Esophagus squamous epithelium (tissue), 5 donors: ENCODE measurements around the gene PKN2. TPM values are rescaled to one million over a fixed set of nuclear protein-coding genes. Genes with fewer than 3 reads are reported as not detected.

Experiments used
- DNase-seq: peaks from one replicate; lab custom pipeline; 2025; lab: John Stamatoyannopoulos, UW
- H3K27ac ChIP-seq, 4 donors: fragments of 200-600 bp; sonication (generic); one replicate each; pipeline ENCODE4 v1.5.1; 2016 to 2019; ENCODE audit warnings: mild to moderate bottlenecking in 1 of 4
- H3K27me3 ChIP-seq, 4 donors: fragments of 200-600 bp; sonication (generic); 1 replicate in 3 of 4; 2 replicates in 1 of 4; pipeline versions ENCODE4 v1.5.1 to v1.6.0; 2017 to 2021; ENCODE audit warnings: antibody characterized with exemption in 1 of 4
- H3K36me3 ChIP-seq, 3 donors: fragments of 200-600 bp; sonication (generic); one replicate each; pipeline ENCODE4 v1.5.1; 2016 to 2019
- H3K4me1 ChIP-seq, 3 donors: fragments of 200-600 bp; sonication (generic); one replicate each; pipeline ENCODE4 v1.5.1; 2017 to 2019
- H3K4me3 ChIP-seq, 4 donors: fragments of 200-600 bp; sonication (generic); 1 replicate in 3 of 4; 2 replicates in 1 of 4; pipeline ENCODE4 v1.5.1; 2016 to 2019; ENCODE audit warnings: mild to moderate bottlenecking in 2 of 4, moderate library complexity in 1 of 4
- H3K9me3 ChIP-seq, 3 donors: fragments of 200-600 bp; sonication (generic); one replicate each; pipeline ENCODE4 v1.5.1; 2016 to 2019
- POLR2A ChIP-seq, 4 donors: fragments of 450-650 bp; IDR thresholded peaks; one replicate each; pipeline ENCODE4 v1.6.1; 2017; ENCODE audit warnings: antibody characterized with exemption in 4 of 4, mild to moderate bottlenecking in 4 of 4, moderate library complexity in 3 of 4
- WGBS, 2 donors: methylation state at CpG; one replicate each; pipeline ENCODE4 v1.1.5; 2018; 5-methylcytosine and 5-hydroxymethylcytosine counted together
- intact Hi-C: fragments of 100-400 bp; cut with DNase I; formaldehyde crosslinking; loops from one replicate; pipeline ENCODE4 v1.15.0; 2022
- total RNA-seq, 4 donors: library from RNA; depleted of rRNA; stranded (reverse); fragments of >200 nt; gene quantifications; one replicate each; pipeline ENCODE4 v1.1.0, GENCODE V29; 2016
- TF ChIP-seq, protein P1 (sequence below), 6 experiments: fragments of 450-650 bp in 4 of 6; fragments of 200-600 bp in 2 of 6; sonication (generic) in 2 of 6; IDR thresholded peaks; one replicate each; pipeline ENCODE4 v1.5.1; 2016 to 2019; ENCODE audit warnings: antibody characterized with exemption in 6 of 6, mild to moderate bottlenecking in 4 of 6, moderate library complexity in 4 of 6
- donor health status: DM: yes; HTN: yes; CAD: no.

Gene PKN2
- total RNA-seq, 4 donors from 2014 or later = 26.1 to 54.0 (median 34.8) TPM

DNA sequence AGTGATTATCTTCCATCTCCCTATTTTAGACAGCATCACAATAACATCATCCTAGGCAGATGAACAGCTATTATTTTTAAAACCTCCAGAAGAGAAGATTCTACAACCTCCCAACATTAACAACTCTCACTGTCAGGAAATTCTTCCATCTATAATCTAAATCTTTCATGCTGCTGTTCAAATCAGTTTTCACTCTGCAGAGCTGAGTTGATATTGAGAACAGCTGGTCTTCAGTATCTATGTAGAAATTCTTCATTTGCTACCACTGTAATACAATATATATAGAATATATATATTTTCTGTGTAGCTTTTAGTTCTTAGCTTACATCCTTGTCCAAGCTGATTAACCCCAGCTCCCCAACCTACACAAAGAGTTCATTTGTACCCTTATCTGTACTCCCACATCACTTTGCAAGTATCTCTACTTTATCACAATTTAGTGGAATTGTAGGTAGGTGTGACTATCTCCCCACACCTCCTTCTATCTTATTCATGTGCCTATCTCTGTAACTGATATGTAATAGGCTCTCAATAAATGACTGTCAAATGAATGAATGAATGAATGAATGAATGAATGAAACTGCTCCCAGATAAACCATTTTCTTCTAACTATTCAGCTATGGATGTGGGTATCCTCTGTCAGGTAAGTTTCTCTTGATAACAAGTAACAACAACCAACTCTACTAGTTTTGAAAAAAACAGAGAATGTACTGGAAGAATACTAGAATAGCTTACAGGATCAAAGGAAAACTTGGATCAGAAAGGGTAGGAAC is 37.4 kb upstream of the PKN2 start:
- Histone ChIP-seq H3K27me3 (no peaks in the 10 kb centered on the region), H3K4me1 (no peaks in the 10 kb centered on the region), H3K9me3 (no peaks in the 10 kb centered on the region), H3K4me3 (no peak overlapping the region), H3K27ac (no peak overlapping the region), H3K36me3 (no peaks in the 10 kb centered on the region)
- no peak for TF ChIP-seq POLR2A (IDR thresholded peaks at IDR 0.05)
- TF ChIP-seq, protein P1, sequence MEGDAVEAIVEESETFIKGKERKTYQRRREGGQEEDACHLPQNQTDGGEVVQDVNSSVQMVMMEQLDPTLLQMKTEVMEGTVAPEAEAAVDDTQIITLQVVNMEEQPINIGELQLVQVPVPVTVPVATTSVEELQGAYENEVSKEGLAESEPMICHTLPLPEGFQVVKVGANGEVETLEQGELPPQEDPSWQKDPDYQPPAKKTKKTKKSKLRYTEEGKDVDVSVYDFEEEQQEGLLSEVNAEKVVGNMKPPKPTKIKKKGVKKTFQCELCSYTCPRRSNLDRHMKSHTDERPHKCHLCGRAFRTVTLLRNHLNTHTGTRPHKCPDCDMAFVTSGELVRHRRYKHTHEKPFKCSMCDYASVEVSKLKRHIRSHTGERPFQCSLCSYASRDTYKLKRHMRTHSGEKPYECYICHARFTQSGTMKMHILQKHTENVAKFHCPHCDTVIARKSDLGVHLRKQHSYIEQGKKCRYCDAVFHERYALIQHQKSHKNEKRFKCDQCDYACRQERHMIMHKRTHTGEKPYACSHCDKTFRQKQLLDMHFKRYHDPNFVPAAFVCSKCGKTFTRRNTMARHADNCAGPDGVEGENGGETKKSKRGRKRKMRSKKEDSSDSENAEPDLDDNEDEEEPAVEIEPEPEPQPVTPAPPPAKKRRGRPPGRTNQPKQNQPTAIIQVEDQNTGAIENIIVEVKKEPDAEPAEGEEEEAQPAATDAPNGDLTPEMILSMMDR (IDR thresholded peaks at IDR 0.05) = no peak
- intact Hi-C loops = no loop called here
- DNase-seq = no peak

DNA sequence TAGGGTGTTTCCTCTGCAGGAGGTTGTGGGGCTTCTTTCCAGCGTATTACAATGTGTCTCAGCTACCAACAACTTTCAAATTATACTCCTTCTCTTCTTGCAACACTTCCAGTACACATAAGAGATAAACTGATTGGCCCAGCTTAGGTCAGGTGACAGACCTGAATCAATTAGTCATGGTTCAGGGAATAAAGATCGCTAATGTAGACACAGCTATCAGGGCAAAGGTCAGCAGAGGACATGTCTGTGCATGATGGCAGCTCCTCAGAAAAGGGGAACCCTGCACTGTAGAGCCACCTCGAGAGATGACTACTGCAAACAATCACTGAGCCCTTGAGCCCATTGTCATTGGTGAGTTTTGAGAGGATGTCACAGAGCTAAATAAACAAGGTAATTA is 36.8 kb upstream of the PKN2 start:
- no peaks in the 10 kb centered on the region for H3K4me1 ChIP-seq
- no peaks in the 10 kb centered on the region for H3K9me3 ChIP-seq
- no peaks in the 10 kb centered on the region for H3K27me3 ChIP-seq
- intact Hi-C loops = no loop called here
- TF ChIP-seq POLR2A (IDR thresholded peaks at IDR 0.05) = no peak
- TF ChIP-seq, protein P1 (IDR thresholded peaks at IDR 0.05) = no peak
- no peak overlapping the region for H3K4me3 ChIP-seq
- no peak for DNase-seq
- no peak overlapping the region for H3K27ac ChIP-seq
- WGBS, 2 donors = 34 to 36% methylated on average over 3 of the region's 3 CpGs
- H3K36me3 ChIP-seq = no peaks in the 10 kb centered on the region

- intact Hi-C loops = no loop called here
- no peaks in the 10 kb centered on the region for H3K27me3 ChIP-seq
- no peaks in the 10 kb centered on the region for H3K4me1 ChIP-seq
These were observed 36.2 kb upstream of the PKN2 start for GRCh38 chr1:88647749-88648415.

GRCh38 chr1:88648706-88649105 is 35.4 kb upstream of the PKN2 start:
- Histone ChIP-seq H3K9me3 (no peaks in the 10 kb centered on the region), H3K4me1 (no peaks in the 10 kb centered on the region), H3K36me3 (no peaks in the 10 kb centered on the region), H3K27ac (no peak overlapping the region), H3K27me3 (no peaks in the 10 kb centered on the region), H3K4me3 (no peak overlapping the region)
- DNase-seq = no peak
- TF ChIP-seq, protein P1 (IDR thresholded peaks at IDR 0.05) = no peak
- TF ChIP-seq POLR2A (IDR thresholded peaks at IDR 0.05) = no peak
- intact Hi-C loops = no loop called here
- 67 to 73% methylated on average over 2 of the region's 2 CpGs for WGBS, 2 donors

More at GRCh38 chr1:88647749-88648415, 36.2 kb upstream of the PKN2 start:
- WGBS, 2 donors = 57 to 65% methylated on average over 6 of the region's 6 CpGs
- Histone ChIP-seq H3K4me3 (no peak overlapping the region), H3K36me3 (no peaks in the 10 kb centered on the region), H3K27ac (no peak overlapping the region), H3K9me3 (no peaks in the 10 kb centered on the region)
- no peak for TF ChIP-seq POLR2A (IDR thresholded peaks at IDR 0.05)
- TF ChIP-seq, protein P1 (IDR thresholded peaks at IDR 0.05) = no peak
- DNase-seq = no peak

- Histone ChIP-seq H3K9me3 (no peaks in the 10 kb centered on the region), H3K4me1 (no peaks in the 10 kb centered on the region), H3K27me3 (no peaks in the 10 kb centered on the region), H3K36me3 (no peaks in the 10 kb centered on the region), H3K4me3 (no peak overlapping the region), H3K27ac (no peak overlapping the region)
- TF ChIP-seq, protein P1 (IDR thresholded peaks at IDR 0.05) = no peak
- no peak for TF ChIP-seq POLR2A (IDR thresholded peaks at IDR 0.05)
- no peak for DNase-seq
- intact Hi-C loops = loop anchor here (5.0 kb wide), 1 partner anchor 227 kb away; no protein-coding TSS in a partner anchor
- WGBS, 2 donors = 71 to 92% methylated on average over 1 of the region's 1 CpG
These were observed 34.1 kb upstream of the PKN2 start for GRCh38 chr1:88649932-88650331.
